Retinal pigment epithelial cell (primary cell): Measurements from ENCODE around the gene THSD8.
A peak's percentile ranks its signal among the peaks of the same experiment; 100 is the strongest.

Experiments
- DNase-seq: peaks from one replicate; pipeline ENCODE4 v3.0.0-alpha.2; 2010; ENCODE audit warnings: low read depth
- H3K4me3 ChIP-seq: 2 replicates; pipeline ENCODE4 v1.5.1; 2011; ENCODE audit warnings: mild to moderate bottlenecking, low read length, control low read depth, moderate library complexity
- CTCF ChIP-seq: conservative IDR thresholded peaks from 2 replicates; pipeline ENCODE4 v1.5.1; 2011; ENCODE audit warnings: low read depth, low read length, control low read depth, inconsistent platforms

The THSD8 gene

GRCh38 chr19:12847159-12848139 lies 45.6 kb downstream of the THSD8 start:
- DNase-seq: peak; percentile 62
- peak overlapping the region; percentile 38 for H3K4me3 ChIP-seq
- TF ChIP-seq CTCF: peak; percentile 87
